Upper lobe of left lung (tissue), 6 donors: ENCODE measurements around the gene RPA1. TPM values are rescaled to one million over a fixed set of nuclear protein-coding genes. Genes with fewer than 3 reads are reported as not detected.

Experiments used
- ATAC-seq, 2 donors: fragments of 200-7000 bp; cut with Tn5 transposase; one replicate each; pipeline ENCODE4 v1.9.1; 2022; ENCODE audit warnings: mild to moderate bottlenecking in 2 of 2, moderate library complexity in 2 of 2; ENCODE audit not compliant: low FRiP score in 2 of 2
- DNase-seq, 2 donors: peaks; one replicate each; pipeline ENCODE4 v3.0.0-alpha.2; 2019 to 2020
- H3K27ac ChIP-seq, 4 donors: fragments of 200-600 bp; sonication (generic); one replicate each; pipeline ENCODE4 v1.5.1; 2016 to 2019
- H3K27me3 ChIP-seq, 4 donors: fragments of 200-600 bp; sonication (generic); one replicate each; pipeline ENCODE4 v1.5.1; 2017 to 2019
- H3K36me3 ChIP-seq, 4 donors: fragments of 200-600 bp; sonication (generic); one replicate each; pipeline ENCODE4 v1.5.1; 2016 to 2019
- H3K4me1 ChIP-seq, 4 donors: fragments of 200-600 bp; sonication (generic); one replicate each; pipeline ENCODE4 v1.5.1; 2018 to 2019
- H3K4me3 ChIP-seq, 4 donors: fragments of 200-600 bp; sonication (generic); one replicate each; pipeline ENCODE4 v1.5.1; 2017 to 2019; ENCODE audit warnings: mild to moderate bottlenecking in 2 of 4, moderate library complexity in 1 of 4
- H3K9me3 ChIP-seq, 4 donors: fragments of 200-600 bp; sonication (generic); one replicate each; pipeline ENCODE4 v1.5.1; 2018 to 2019
- CTCF ChIP-seq, 6 experiments: fragments of 450-650 bp in 4 of 6; fragments of 200-600 bp in 2 of 6; sonication (generic) in 2 of 6; IDR thresholded peaks; one replicate each; pipeline ENCODE4 v1.5.1; 2016 to 2019; ENCODE audit warnings: antibody characterized with exemption in 6 of 6
- EP300 ChIP-seq, 4 donors: sonication (generic); formaldehyde crosslinking; IDR thresholded peaks; one replicate each; pipeline ENCODE4 v1.5.1; 2017; ENCODE audit warnings: antibody characterized with exemption in 4 of 4, control low read depth in 2 of 4
- POLR2A ChIP-seq, 4 donors: fragments of 450-650 bp; IDR thresholded peaks; one replicate each; pipeline ENCODE4 v1.5.1; 2016 to 2017; ENCODE audit warnings: antibody characterized with exemption in 4 of 4, mild to moderate bottlenecking in 2 of 4
- POLR2AphosphoS5 ChIP-seq, 2 donors: sonication (generic); formaldehyde crosslinking; IDR thresholded peaks; one replicate each; pipeline ENCODE4 v1.5.1; 2017; ENCODE audit warnings: antibody characterized with exemption in 2 of 2
- WGBS, 2 donors: methylation state at CpG; one replicate each; pipeline ENCODE4 v1.1.5; 2017 to 2018; 5-methylcytosine and 5-hydroxymethylcytosine counted together
- total RNA-seq, 6 donors: library from RNA; depleted of rRNA in 4 of 6; stranded (reverse); fragments of >200 nt in 4 of 6; gene quantifications; one replicate each; pipeline versions ENCODE4 v1.1.0 to v1.2.1, GENCODE V29; 2016 to 2021
- donor health status: DM: no; HTN: no; CAD: no; lungs with moderate emphysema.
- donor health status: DM: no; HTN: yes; CAD: no; lungs with severe emphysema.

Gene RPA1
- total RNA-seq, 6 donors from 2014 or later = 14.1 to 82.3 (median 24.8) TPM

DNA sequence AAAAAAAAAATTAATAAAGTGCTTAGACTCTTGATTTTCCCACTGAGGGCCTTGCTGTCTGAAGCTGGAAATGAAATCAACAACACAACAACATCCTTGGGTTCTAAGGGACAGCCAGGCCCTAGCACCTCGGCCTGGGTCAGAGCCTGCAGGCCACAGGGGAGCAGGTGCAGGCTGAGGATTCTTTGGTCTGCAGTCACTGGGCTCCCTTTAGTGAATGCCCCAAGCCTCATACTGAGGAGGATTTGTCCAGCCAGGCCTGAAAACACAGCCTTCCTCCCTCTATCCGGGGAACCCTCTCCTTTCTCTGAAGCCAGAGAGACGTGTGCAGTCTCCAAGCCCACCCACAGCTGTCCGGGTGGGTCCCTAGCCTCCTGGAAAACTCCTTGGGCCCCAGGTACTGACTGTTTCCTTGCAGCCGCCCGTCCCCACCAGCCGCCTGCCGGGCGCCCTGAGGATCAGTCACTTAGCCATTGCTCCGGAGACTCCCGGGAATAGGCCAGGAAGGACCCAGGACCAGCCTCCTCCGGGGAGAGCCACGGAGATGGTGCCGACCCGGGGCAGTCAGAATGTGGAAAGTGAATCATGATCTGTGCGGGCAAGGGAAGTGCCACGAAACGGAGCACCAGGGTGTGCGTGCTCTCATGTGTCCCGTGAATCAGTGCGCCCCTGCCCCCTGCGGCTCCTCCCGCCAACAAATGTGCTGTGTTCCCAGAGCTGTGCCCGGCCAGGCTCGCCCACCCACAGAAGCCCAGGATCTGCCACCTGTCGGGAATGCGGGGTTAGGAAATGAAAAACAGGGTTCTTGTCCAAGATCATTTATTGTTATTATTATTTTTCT is 104.3 kb downstream of the RPA1 start:
- Histone ChIP-seq H3K27ac (no peak overlapping the region), H3K27me3 (no peaks in the 10 kb centered on the region), H3K4me3 (no peak overlapping the region), H3K4me1 (peaks cover 0 to 12% (median 4%) of the 10 kb centered on the region in 4 donors), H3K36me3 (no peaks in the 10 kb centered on the region), H3K9me3 (no peaks in the 10 kb centered on the region)
- WGBS, 2 donors = 91 to 92% methylated on average over 14 to 27 of the region's 27 CpGs
- no peak for TF ChIP-seq POLR2A (IDR thresholded peaks at IDR 0.05)
- TF ChIP-seq CTCF (IDR thresholded peaks at IDR 0.05) = no peak
- no peak for TF ChIP-seq EP300 (IDR thresholded peaks at IDR 0.05)
- no peak for TF ChIP-seq POLR2AphosphoS5 (IDR thresholded peaks at IDR 0.05)
- DNase-seq (peak in 1 of 2 donors; percentile 73), ATAC-seq (no peak)

- H3K4me3 ChIP-seq = no peak overlapping the region
- H3K9me3 ChIP-seq = no peaks in the 10 kb centered on the region
- peaks cover 0 to 14% (median 4%) of the 10 kb centered on the region in 4 donors for H3K4me1 ChIP-seq
- whole genome bisulfite sequencing, 2 donors = 84 to 87% methylated on average over 9 to 12 of the region's 17 CpGs
- no peak overlapping the region for H3K27ac ChIP-seq
- no peaks in the 10 kb centered on the region for H3K27me3 ChIP-seq
- no peak for TF ChIP-seq CTCF (IDR thresholded peaks at IDR 0.05)
- TF ChIP-seq POLR2AphosphoS5 (IDR thresholded peaks at IDR 0.05) = no peak
- TF ChIP-seq POLR2A (IDR thresholded peaks at IDR 0.05) = no peak
- TF ChIP-seq EP300 (IDR thresholded peaks at IDR 0.05) = no peak
- no peaks in the 10 kb centered on the region for H3K36me3 ChIP-seq
- ATAC-seq (no peak), DNase-seq (no peak)
Observed at GRCh38 chr17:1934901-1935300, 105.1 kb downstream of the RPA1 start.

DNA sequence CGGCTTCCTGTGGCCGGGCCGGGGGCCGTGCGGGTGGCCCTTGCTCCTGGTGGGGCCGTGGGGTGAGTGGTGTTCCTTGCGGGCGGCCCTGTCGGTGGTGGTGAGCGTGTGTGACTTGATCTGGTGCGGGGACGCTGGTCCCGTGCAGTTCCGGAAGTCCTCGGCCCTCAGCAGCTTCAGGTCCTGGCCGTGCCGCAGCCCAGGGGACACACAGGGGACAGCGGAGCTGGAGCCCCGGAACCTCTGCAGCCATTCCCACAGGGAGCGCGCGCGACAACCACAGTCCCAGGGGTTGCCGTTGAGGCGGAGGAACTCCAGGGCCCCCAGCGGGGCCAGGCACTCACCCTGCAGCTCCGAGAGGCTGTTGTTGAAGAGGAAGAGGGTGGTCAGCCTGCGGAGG is 107.0 kb downstream of the RPA1 start:
- no peak overlapping the region for H3K27ac ChIP-seq
- peaks cover 0 to 19% (median 9%) of the 10 kb centered on the region in 4 donors for H3K4me1 ChIP-seq
- H3K4me3 ChIP-seq = no peak overlapping the region
- no peak for TF ChIP-seq POLR2AphosphoS5 (IDR thresholded peaks at IDR 0.05)
- no peaks in the 10 kb centered on the region for H3K36me3 ChIP-seq
- H3K9me3 ChIP-seq = no peaks in the 10 kb centered on the region
- no peaks in the 10 kb centered on the region for H3K27me3 ChIP-seq
- WGBS, 2 donors = 77 to 96% methylated on average over 4 to 22 of the region's 28 CpGs
- DNase-seq (no peak), ATAC-seq (no peak)

DNA sequence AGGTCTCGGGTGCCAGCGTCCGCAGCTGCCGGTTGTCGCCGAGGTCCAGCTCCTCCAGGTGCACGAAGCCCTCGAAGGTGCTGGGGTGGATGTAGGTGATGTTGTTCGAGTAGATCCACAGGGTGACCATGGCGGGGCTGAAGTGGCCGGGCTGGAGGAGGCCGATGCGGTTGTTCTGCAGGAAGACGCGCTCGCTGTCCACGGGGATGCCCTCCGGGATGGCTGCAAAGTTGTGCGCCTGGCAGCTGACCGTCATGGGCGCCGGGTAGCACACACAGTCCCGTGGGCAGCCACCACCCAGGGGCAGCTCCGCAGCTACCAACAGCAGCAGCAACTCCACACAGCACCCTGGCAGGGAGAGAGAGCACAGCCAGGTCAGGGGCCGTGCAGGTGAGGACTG is 107.7 kb downstream of the RPA1 start:
- no peak for DNase-seq
- 95 to 100% methylated on average over 7 to 25 of the region's 25 CpGs for WGBS, 2 donors
- TF ChIP-seq POLR2AphosphoS5 (IDR thresholded peaks at IDR 0.05) = no peak
- TF ChIP-seq POLR2A (IDR thresholded peaks at IDR 0.05) = no peak
- TF ChIP-seq EP300 (IDR thresholded peaks at IDR 0.05) = no peak
- TF ChIP-seq CTCF (IDR thresholded peaks at IDR 0.05) = no peak

GRCh38 chr17:1939981-1940809 is 110.4 kb downstream of the RPA1 start:
- Histone ChIP-seq H3K27me3 (no peaks in the 10 kb centered on the region), H3K4me3 (no peak overlapping the region), H3K9me3 (no peaks in the 10 kb centered on the region), H3K4me1 (peaks cover 0 to 15% (median 4%) of the 10 kb centered on the region in 4 donors), H3K27ac (peak overlapping the region in 2 of 4 donors; percentile 9 to 56), H3K36me3 (no peaks in the 10 kb centered on the region)
- ATAC-seq (no peak), DNase-seq (no peak)
- 78% methylated on average over 26 to 27 of the region's 27 CpGs for WGBS, 2 donors
- TF ChIP-seq POLR2AphosphoS5 (IDR thresholded peaks at IDR 0.05) = peak in 1 of 2 donors; percentile 61
- no peak for TF ChIP-seq EP300 (IDR thresholded peaks at IDR 0.05)

More for the DNA sequence above, 107.7 kb downstream of the RPA1 start:
- Histone ChIP-seq H3K36me3 (no peaks in the 10 kb centered on the region), H3K9me3 (no peaks in the 10 kb centered on the region), H3K27ac (no peak overlapping the region), H3K4me3 (no peak overlapping the region), H3K27me3 (no peaks in the 10 kb centered on the region), H3K4me1 (peaks cover 0 to 12% (median 6%) of the 10 kb centered on the region in 4 donors)
- ATAC-seq = no peak
